Calu3 (cell line): Measurements from ENCODE around the gene CLDN1. TPM values are rescaled to one million over a fixed set of nuclear protein-coding genes. Genes with fewer than 3 reads are reported as not detected.

Experiments used
- BruUV-seq: library from RNA; stranded (reverse); fragments of 400-500 nt; replicated peaks from 2 replicates; lab custom pipeline; 2021; lab: Mats Ljungman, UMichigan
- CTCF ChIA-PET: fragments of 300-600 bp; sonication (Branson Sonifier 250); formaldehyde crosslinking; loops from one replicate; lab custom pipeline; 2022; ENCODE audit warnings: antibody characterized with exemption; lab: Charles Lee
- DNase-seq: peaks from one replicate; pipeline ENCODE4 v3.0.0; 2022
- H3K27ac Mint-ChIP-seq: one replicate; pipeline ENCODE4 v1.8.0; 2022; ENCODE audit warnings: mixed read lengths; ENCODE audit not compliant: unreplicated experiment
- H3K27me3 Mint-ChIP-seq: one replicate; pipeline ENCODE4 v1.8.0; 2022; ENCODE audit warnings: mixed read lengths; ENCODE audit not compliant: unreplicated experiment
- H3K36me3 Mint-ChIP-seq: one replicate; pipeline ENCODE4 v1.8.0; 2022; ENCODE audit warnings: mild to moderate bottlenecking, moderate library complexity, mixed read lengths; ENCODE audit not compliant: insufficient read depth, unreplicated experiment
- H3K4me1 Mint-ChIP-seq: one replicate; pipeline ENCODE4 v1.8.0; 2022; ENCODE audit warnings: mild to moderate bottlenecking, low read depth, mixed read lengths; ENCODE audit not compliant: unreplicated experiment
- H3K4me3 Mint-ChIP-seq: one replicate; pipeline ENCODE4 v1.8.0; 2022; ENCODE audit warnings: mild to moderate bottlenecking, low read depth, moderate library complexity, mixed read lengths; ENCODE audit not compliant: unreplicated experiment
- H3K9me3 Mint-ChIP-seq: one replicate; pipeline ENCODE4 v1.8.0; 2022; ENCODE audit warnings: low read depth, mixed read lengths; ENCODE audit not compliant: unreplicated experiment
- intact Hi-C: fragments of 100-400 bp; cut with micrococcal nuclease; formaldehyde crosslinking; loops from one replicate; pipeline ENCODE4 v1.10.0; 2022; ENCODE audit not compliant: unreplicated experiment
- total RNA-seq: library from RNA; stranded (reverse); gene quantifications from 2 replicates; pipeline ENCODE4 v1.2.3, GENCODE V29; 2022
- TF ChIP-seq, protein P1 (sequence below): fragments of 200-600 bp; IDR thresholded peaks from one replicate; pipeline ENCODE4 v1.8.0; 2022; ENCODE audit warnings: antibody characterized with exemption; ENCODE audit not compliant: unreplicated experiment

The CLDN1 gene
- total RNA-seq, 1 experiment from 2014 or later = 253 TPM

- CTCF ChIA-PET = interaction anchor here (0.6 to 1.0 kb wide), 3 partner anchors 15 to 98 kb away, joined by 3 read pairs; partner anchors contain the start of gene CLDN1
- H3K4me1 Mint-ChIP-seq = peaks cover 53% of the 10 kb centered on the region
- TF ChIP-seq, protein P1, sequence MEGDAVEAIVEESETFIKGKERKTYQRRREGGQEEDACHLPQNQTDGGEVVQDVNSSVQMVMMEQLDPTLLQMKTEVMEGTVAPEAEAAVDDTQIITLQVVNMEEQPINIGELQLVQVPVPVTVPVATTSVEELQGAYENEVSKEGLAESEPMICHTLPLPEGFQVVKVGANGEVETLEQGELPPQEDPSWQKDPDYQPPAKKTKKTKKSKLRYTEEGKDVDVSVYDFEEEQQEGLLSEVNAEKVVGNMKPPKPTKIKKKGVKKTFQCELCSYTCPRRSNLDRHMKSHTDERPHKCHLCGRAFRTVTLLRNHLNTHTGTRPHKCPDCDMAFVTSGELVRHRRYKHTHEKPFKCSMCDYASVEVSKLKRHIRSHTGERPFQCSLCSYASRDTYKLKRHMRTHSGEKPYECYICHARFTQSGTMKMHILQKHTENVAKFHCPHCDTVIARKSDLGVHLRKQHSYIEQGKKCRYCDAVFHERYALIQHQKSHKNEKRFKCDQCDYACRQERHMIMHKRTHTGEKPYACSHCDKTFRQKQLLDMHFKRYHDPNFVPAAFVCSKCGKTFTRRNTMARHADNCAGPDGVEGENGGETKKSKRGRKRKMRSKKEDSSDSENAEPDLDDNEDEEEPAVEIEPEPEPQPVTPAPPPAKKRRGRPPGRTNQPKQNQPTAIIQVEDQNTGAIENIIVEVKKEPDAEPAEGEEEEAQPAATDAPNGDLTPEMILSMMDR = no peak
- peak overlapping the region; percentile 77 for H3K27ac Mint-ChIP-seq
- DNase-seq = no peak
- no peaks in the 10 kb centered on the region for H3K9me3 Mint-ChIP-seq
- peaks cover 52% of the 10 kb centered on the region for H3K36me3 Mint-ChIP-seq
- no TSS peak for BruUV-seq
- no peak overlapping the region for H3K4me3 Mint-ChIP-seq
- H3K27me3 Mint-ChIP-seq = no peaks in the 10 kb centered on the region
- intact Hi-C loops = no loop called here
These were observed 19.9 kb downstream of the CLDN1 start for GRCh38 chr3:190302212-190302867.

DNA sequence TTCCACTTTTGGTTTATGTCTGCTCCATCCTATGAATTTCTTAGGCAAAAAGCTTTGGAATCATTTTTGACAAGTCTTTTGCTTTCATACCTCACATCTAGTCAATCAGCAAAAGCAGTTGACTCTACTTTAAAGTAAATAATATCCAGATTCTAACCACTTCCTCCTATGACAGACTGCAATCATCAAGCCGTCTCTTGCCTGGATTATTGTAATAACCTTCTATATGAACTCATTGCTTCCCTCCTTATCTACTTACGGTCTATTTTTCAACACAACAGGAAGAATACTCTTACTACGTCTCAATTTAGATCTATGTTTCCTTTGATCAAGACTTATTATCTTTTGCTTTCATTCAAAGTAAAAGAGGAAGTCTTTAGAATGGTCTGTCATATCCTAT, 20.7 kb downstream of the CLDN1 start:
- no peaks in the 10 kb centered on the region for H3K9me3 Mint-ChIP-seq
- TF ChIP-seq, protein P1 = no peak
- no TSS peak for BruUV-seq
- CTCF ChIA-PET = interaction anchor here (0.9 to 1.0 kb wide), 2 partner anchors 16 to 20 kb away, joined by 3 read pairs; partner anchors contain the start of gene CLDN1
- no peak for DNase-seq
- intact Hi-C loops = no loop called here
- H3K4me1 Mint-ChIP-seq = peaks cover 46% of the 10 kb centered on the region
- peak overlapping the region; percentile 77 for H3K27ac Mint-ChIP-seq
- peaks cover 45% of the 10 kb centered on the region for H3K36me3 Mint-ChIP-seq
- no peaks in the 10 kb centered on the region for H3K27me3 Mint-ChIP-seq
- H3K4me3 Mint-ChIP-seq = no peak overlapping the region

GRCh38 chr3:190299969-190300368, 22.3 kb downstream of the CLDN1 start:
- intact Hi-C loops = no loop called here
- DNase-seq = no peak
- TF ChIP-seq, protein P1 = no peak
- Mint-ChIP-seq H3K9me3 (no peaks in the 10 kb centered on the region), H3K36me3 (peaks cover 37% of the 10 kb centered on the region), H3K4me1 (peaks cover 31% of the 10 kb centered on the region), H3K4me3 (no peak overlapping the region), H3K27ac (peak overlapping the region; percentile 44), H3K27me3 (no peaks in the 10 kb centered on the region)
- CTCF ChIA-PET = no interaction called here
- no TSS peak for BruUV-seq

DNA sequence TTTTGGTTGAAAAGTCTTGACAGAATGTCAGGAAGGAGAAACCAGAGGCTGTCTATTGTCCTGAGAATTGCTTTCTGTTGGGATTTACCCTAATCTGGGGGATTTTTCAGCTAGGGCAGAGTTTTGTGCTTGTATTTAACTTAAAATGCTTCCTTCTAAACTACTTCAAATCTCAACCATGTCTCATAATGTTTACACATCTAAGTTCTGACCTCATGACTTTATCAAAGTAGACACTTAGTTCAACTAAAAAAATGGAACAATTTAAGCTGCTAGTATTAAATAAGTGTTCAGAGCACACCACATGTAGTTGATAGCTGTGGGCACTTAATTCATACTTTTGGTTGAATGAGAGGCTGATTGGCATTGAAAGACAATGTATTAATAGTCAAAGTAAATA, 28.2 kb downstream of the CLDN1 start:
- H3K9me3 Mint-ChIP-seq = peaks cover 14% of the 10 kb centered on the region
- H3K27ac Mint-ChIP-seq = no peak overlapping the region
- H3K36me3 Mint-ChIP-seq = peaks cover 6% of the 10 kb centered on the region

More for the DNA sequence above, 28.2 kb downstream of the CLDN1 start:
- intact Hi-C loops = no loop called here
- no TSS peak for BruUV-seq
- TF ChIP-seq, protein P1 = no peak
- DNase-seq = no peak
- H3K4me3 Mint-ChIP-seq = no peak overlapping the region
- CTCF ChIA-PET = interaction anchor here (0.9 kb wide), 1 partner anchor 85 kb away, joined by 3 read pairs; no protein-coding TSS in a partner anchor
- H3K27me3 Mint-ChIP-seq = no peaks in the 10 kb centered on the region
- H3K4me1 Mint-ChIP-seq = no peaks in the 10 kb centered on the region
